Gastroesophageal sphincter (tissue), 3 donors: ENCODE data around the gene LETM1.

ENCODE experiments used
- EP300 ChIP-seq: sonication (generic); formaldehyde crosslinking; IDR thresholded peaks from one replicate; pipeline ENCODE4 v1.6.1; 2017; ENCODE audit warnings: antibody characterized with exemption, mild to moderate bottlenecking
- POLR2A ChIP-seq, 2 donors: fragments of 450-650 bp; IDR thresholded peaks; one replicate each; pipeline ENCODE4 v1.6.1; 2017; ENCODE audit warnings: antibody characterized with exemption in 2 of 2, mild to moderate bottlenecking in 2 of 2, moderate library complexity in 1 of 2
- POLR2AphosphoS5 ChIP-seq: sonication (generic); formaldehyde crosslinking; IDR thresholded peaks from one replicate; pipeline ENCODE4 v1.6.1; 2017; ENCODE audit warnings: antibody characterized with exemption
- TF ChIP-seq, protein P1 (sequence below), 4 experiments: fragments of 200-600 bp in 2 of 4; fragments of 450-650 bp in 2 of 4; sonication (generic) in 1 of 4; IDR thresholded peaks; one replicate each; pipeline ENCODE4 v1.5.1; 2017 to 2019; ENCODE audit warnings: antibody characterized with exemption in 4 of 4, mild to moderate bottlenecking in 2 of 4, moderate library complexity in 2 of 4

DNA sequence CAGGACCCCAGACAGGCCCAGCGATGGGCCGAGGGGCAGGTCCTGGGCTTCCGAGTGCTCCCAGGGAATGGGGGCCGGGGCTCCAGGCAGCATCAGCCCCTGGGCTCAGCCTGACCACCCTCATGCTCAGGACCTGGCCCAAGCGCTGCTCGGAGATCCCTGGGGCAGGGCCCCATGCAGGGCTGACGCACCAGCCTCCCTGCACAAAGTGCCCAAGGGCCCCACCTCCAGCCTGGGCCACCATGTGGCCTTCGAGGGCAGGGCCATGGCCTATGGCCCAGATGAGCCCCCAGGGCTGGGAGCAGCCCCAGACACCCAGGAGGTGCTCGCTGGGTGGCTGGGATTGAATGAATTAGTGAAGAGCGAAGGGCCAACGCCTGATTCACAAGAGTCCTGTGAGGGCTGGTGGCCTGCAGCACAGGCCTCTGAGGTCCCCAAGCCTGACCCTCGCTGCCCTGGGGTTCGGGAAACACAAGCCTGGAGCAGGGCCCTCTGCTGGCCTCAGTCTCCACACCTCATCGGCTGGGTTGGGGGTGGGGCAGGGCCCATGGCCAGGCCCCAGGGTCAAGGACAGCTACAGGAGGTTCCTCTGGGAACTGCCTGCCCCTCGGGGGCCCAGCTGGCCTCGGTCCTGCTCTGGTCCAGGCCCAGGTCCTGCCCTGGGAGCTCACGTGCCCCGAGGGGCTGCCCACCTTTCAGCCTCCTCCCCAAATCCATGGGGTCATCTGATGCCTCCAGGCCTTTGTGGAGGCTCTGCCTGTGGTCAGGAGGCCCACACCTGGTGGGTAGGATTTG is 76.2 kb downstream of the LETM1 start:
- TF ChIP-seq, protein P1, sequence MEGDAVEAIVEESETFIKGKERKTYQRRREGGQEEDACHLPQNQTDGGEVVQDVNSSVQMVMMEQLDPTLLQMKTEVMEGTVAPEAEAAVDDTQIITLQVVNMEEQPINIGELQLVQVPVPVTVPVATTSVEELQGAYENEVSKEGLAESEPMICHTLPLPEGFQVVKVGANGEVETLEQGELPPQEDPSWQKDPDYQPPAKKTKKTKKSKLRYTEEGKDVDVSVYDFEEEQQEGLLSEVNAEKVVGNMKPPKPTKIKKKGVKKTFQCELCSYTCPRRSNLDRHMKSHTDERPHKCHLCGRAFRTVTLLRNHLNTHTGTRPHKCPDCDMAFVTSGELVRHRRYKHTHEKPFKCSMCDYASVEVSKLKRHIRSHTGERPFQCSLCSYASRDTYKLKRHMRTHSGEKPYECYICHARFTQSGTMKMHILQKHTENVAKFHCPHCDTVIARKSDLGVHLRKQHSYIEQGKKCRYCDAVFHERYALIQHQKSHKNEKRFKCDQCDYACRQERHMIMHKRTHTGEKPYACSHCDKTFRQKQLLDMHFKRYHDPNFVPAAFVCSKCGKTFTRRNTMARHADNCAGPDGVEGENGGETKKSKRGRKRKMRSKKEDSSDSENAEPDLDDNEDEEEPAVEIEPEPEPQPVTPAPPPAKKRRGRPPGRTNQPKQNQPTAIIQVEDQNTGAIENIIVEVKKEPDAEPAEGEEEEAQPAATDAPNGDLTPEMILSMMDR (IDR thresholded peaks at IDR 0.05) = no peak
- TF ChIP-seq POLR2A (IDR thresholded peaks at IDR 0.05) = no peak
- no peak for TF ChIP-seq POLR2AphosphoS5
- no peak for TF ChIP-seq EP300
